ENCODE data around the gene GALNT2. TPM values are rescaled to one million over a fixed set of nuclear protein-coding genes. Genes with fewer than 3 reads are reported as not detected.

Gene GALNT2
- total and polyA plus RNA-seq, 2 of the 13 experiments (the other 11 are each of a cell fraction or from before 2014, with no cell fraction given), result 39.3 to 39.6 TPM

GRCh38 chr1:230255116-230255515, 188.1 kb downstream of the GALNT2 start (continued):
- TF ChIP-seq ATF3 (CRISPR knock-in tag; IDR thresholded peaks at IDR 0.05) (no peak), KAT2B (IDR thresholded peaks at IDR 0.05; ENCODE audit: borderline replicate concordance, low read depth, low read length) (no peak), RCOR2 (CRISPR knock-in tag; IDR thresholded peaks at IDR 0.05) (no peak), SIX4 (CRISPR knock-in tag; IDR thresholded peaks at IDR 0.05) (no peak), ATF1 (CRISPR knock-in tag; IDR thresholded peaks at IDR 0.05) (no peak), ZBTB44 (CRISPR knock-in tag; IDR thresholded peaks at IDR 0.05) (no peak), ZNF510 (CRISPR knock-in tag; IDR thresholded peaks at IDR 0.05; ENCODE audit: low read depth) (no peak), ZBTB1 (CRISPR knock-in tag; IDR thresholded peaks at IDR 0.05; ENCODE audit: borderline replicate concordance) (no peak), RARA (CRISPR knock-in tag; IDR thresholded peaks at IDR 0.05) (no peak), CBX1 (IDR thresholded peaks at IDR 0.05; ENCODE audit: low read depth) (no peak), BCLAF1 (IDR thresholded peaks at IDR 0.05) (no peak), ZNF460 (CRISPR knock-in tag; IDR thresholded peaks at IDR 0.05; ENCODE audit: borderline replicate concordance) (no peak), ZFP1 (CRISPR knock-in tag; IDR thresholded peaks at IDR 0.05) (no peak), ZNF850 (CRISPR knock-in tag; conservative IDR thresholded peaks at IDR 0.05) (no peak), ZNF234 (CRISPR knock-in tag; conservative IDR thresholded peaks at IDR 0.05) (no peak), SCMH1 (CRISPR knock-in tag; IDR thresholded peaks at IDR 0.05; ENCODE audit: borderline replicate concordance) (no peak)

Data from HepG2 (cell line).